Prostate gland (tissue), 2 donors: ENCODE data around the gene TRNP1.
"Not testable (repeated sequence)": the region's sequence is repeated elsewhere in the genome, so short reads cannot be mapped to it uniquely, and the experiment has no call there.

Experiments used
- POLR2AphosphoS5 ChIP-seq: sonication (generic); formaldehyde crosslinking; IDR thresholded peaks from one replicate; pipeline ENCODE4 v1.6.1; 2017; ENCODE audit warnings: antibody characterized with exemption
- TF ChIP-seq, protein P1 (sequence below), 4 experiments: fragments of 200-600 bp in 2 of 4; fragments of 450-650 bp in 2 of 4; sonication (generic) in 2 of 4; IDR thresholded peaks; 1 replicate in 3 of 4; 2 replicates in 1 of 4; pipeline ENCODE4 v1.5.1; 2016 to 2019; ENCODE audit warnings: antibody characterized with exemption in 4 of 4, mild to moderate bottlenecking in 2 of 4, moderate library complexity in 2 of 4

GRCh38 chr1:26989403-26990109 is 3.9 kb upstream of the TRNP1 start:
- TF ChIP-seq, protein P1, sequence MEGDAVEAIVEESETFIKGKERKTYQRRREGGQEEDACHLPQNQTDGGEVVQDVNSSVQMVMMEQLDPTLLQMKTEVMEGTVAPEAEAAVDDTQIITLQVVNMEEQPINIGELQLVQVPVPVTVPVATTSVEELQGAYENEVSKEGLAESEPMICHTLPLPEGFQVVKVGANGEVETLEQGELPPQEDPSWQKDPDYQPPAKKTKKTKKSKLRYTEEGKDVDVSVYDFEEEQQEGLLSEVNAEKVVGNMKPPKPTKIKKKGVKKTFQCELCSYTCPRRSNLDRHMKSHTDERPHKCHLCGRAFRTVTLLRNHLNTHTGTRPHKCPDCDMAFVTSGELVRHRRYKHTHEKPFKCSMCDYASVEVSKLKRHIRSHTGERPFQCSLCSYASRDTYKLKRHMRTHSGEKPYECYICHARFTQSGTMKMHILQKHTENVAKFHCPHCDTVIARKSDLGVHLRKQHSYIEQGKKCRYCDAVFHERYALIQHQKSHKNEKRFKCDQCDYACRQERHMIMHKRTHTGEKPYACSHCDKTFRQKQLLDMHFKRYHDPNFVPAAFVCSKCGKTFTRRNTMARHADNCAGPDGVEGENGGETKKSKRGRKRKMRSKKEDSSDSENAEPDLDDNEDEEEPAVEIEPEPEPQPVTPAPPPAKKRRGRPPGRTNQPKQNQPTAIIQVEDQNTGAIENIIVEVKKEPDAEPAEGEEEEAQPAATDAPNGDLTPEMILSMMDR (IDR thresholded peaks at IDR 0.05), result not testable (repeated sequence)
- TF ChIP-seq POLR2AphosphoS5, result not testable (repeated sequence)
